NOMO-1 treated with dmso at 0.1 percent for 144 hours (cell line): Measurements from ENCODE around the gene B4GALT7.
"Not testable (repeated sequence)": the region's sequence is repeated elsewhere in the genome, so short reads cannot be mapped to it uniquely, and the experiment has no call there.

ENCODE experiments used
- DNase-seq: peaks from one replicate; lab custom pipeline; 2025; ENCODE audit not compliant: unreplicated experiment; lab: John Stamatoyannopoulos, UW

Gene B4GALT7

DNA sequence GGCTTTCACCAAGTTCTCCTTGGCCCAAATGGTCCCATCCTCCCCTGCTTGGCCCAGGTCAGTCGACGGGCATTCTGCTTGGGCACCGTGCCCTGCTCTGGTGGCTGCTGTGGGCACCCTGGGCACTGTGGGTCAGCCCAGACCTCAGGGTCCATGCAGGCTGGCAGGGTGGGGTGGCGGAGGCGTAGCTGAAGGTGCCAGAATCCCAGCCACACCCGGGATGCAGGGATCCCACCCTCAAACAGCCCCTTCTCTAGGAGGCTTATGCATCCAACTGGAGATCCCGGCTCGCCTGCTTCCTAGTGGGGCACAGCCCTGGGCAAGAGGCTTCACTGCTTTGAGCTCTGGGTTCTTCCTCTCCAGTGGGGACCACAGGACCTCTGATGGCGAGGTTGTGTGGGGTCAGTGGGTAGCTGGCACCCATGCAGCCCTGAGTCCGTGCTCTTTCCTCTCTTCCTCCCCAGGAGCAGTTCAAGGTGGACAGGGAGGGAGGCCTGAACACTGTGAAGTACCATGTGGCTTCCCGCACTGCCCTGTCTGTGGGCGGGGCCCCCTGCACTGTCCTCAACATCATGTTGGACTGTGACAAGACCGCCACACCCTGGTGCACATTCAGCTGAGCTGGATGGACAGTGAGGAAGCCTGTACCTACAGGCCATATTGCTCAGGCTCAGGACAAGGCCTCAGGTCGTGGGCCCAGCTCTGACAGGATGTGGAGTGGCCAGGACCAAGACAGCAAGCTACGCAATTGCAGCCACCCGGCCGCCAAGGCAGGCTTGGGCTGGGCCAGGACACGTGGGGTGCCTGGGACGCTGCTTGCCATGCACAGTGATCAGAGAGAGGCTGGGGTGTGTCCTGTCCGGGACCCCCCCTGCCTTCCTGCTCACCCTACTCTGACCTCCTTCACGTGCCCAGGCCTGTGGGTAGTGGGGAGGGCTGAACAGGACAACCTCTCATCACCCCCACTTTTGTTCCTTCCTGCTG lies 9.4 kb downstream of the B4GALT7 start:
- DNase-seq: no peak

DNA sequence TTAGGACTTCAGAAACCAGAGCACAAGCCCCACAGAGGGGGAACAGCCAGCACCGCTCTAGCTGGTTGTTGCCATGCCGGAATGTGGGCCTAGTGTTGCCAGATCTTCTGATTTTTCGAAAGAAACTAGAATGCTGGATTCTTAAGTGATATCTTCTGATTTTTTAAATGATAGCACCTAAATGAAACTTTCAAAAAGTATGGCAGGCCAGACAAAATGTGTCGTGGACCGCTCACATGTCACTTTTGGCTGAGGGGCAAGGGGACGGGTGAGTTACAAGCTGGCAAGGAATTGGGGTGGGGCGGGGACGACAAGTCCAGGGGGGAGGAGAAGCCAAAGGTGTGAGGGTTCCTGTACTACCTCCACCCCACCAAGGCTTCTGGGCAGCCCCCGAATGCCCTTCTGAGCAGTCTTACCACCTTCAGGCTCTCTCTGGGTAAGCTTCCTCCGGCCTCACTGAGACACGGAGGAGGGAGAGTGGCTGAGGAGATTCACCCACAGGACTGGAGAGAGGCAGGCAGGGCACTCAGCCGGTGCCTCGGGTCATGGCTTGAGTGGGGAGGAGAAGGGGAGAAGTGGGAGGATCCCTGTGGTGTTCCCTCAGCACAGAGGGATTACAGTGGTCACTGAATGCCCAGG lies 10.3 kb downstream of the B4GALT7 start:
- no peak for DNase-seq

DNA sequence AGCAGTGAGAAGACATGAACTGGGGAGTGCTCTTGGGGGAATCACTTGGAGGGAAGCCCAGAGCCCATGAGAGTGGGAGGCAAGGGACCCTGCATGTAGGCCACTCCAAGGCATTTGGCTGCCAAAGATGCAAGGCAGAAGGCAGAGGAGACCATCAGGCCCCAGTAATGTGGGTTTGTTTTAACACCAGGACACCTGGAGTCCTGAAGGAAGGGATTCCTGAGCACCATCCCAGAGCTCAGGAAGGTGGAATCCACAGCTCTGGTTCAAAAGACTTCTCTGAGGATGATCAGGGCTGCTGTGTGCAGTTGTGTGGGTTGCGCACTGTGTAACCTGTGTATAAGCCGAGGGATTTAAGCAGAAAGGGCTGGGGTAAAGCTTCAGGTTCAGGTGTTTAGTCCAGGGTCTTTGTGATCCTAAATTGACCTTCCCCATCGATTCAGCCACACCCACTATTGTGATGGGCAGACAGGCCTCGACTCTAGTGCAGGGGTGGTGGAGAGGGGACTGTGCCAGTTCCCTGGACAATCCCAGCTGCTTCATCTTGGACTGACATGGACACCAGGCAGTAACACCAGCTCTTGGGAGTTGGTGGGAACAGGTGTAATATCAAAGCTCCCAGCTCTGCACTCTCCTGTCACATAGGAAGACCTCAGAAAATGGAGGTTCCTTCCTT lies 11.0 kb downstream of the B4GALT7 start:
- no peak for DNase-seq

DNA sequence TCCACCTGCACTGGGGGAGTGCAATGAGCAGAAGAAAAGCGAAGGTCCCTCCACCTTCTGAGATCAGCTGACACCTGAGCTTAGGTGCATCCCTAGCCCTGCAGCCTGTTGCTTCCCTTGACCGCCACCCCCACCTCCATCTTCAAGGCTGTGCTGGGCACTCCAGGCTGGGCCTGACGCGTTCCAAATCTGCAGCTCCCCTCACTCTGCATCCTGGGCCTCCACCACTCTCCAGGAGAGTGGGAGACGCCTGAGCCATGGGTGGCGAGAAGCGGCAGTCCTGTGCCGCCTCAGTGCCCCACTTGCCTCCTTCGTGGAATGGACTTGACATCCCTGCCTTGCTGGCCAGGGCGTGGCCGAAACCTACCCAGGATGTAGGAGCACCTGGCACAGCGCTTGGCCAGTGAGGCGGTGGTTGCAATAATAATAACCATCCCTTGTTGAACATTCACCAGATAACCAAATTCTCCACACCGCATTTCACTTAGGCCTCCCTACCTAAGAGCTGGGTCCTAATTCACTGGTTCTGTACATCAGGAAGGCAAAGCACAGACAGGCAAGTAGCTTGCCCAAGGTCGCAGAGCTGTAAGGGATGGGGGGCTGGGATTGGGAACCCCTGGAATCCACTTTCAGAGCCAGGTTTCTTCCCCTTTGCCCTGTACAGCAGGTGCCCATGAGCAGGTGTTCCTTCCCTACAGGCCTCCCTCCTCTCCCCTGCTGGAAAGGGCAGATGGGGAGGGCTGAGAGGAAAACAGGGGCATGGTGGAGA lies 11.7 kb downstream of the B4GALT7 start:
- no peak for DNase-seq

DNA sequence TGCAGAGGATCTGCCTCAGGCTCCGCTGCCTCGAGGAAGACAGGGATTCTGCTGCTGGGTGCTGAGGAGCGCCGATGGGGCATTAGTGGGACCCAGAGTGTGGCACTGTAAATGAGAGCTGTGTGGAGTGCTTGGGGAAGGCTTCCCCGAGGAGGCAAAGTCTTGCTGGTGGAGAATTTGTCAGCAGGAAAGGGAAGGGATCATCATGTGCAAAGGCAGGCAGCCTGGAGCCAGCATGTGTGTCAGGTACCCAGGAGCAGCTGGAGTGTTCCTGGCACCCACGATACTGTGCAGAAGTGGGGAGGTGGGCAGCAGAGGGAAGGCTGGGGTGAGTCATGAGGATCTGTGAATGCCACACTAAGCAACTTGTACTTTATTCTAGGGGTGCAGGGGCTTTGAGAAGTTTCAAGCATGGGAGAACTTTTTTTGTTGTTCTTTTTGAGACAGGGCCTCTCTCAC lies 12.3 kb downstream of the B4GALT7 start:
- no peak for DNase-seq

DNA sequence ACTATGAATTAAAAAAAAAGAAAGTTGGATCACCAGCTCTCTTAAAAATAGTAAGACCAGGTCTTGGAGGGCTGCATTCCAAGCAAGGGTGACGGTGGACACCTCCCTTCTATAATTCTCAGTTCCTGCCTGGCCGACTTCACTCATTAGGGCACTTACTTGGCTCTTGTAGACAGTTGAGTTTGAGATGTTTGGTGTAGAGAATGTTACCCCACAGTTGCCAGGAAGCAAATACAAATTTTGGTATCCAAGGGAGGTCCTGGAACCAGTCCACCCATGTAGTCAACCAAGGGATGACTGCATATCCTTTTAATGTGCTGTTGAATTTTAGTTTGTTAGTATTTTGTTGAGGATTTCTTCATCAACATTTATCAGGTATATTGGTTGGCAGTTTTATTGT lies 20.6 kb downstream of the B4GALT7 start:
- DNase-seq: no peak

DNA sequence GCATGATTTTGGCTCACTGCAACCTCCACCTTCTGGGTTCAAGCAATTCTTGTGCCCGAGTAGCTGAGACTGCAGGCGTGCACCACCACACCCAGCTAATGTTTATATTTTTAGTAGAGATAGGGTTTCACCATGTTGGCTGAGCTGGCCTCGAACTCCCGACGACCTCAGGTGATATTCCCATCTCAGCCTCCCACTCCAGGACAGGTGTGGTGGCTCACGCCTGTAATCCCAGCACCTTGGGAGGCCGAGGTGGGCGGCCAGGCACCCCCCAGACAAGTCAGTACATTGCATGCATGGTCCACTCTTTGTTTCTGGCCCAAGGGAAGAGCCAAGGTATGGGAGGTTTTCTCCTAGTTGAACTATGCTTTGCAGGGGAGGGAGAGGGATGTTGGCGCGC lies 24.2 kb downstream of the B4GALT7 start:
- DNase-seq: not testable (repeated sequence)

DNA sequence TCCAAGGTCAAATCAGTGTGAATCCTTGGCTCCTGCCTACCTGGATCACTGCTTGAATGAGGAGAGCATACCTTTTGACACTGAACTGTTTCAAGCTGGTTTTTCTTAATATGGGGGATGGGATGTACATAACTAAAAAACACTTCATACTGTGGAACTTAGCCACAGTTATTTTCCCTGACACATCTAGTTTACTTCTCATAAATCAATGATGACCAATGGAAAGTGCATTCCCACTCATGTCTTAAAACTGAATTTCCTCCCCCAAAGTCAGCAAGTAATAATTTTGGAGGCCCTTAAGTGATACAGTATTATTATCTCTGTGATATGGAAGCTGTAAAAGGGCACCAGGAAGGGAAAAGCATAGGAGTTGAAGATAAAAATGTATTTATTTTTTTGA lies 30.3 kb downstream of the B4GALT7 start:
- DNase-seq: not testable (repeated sequence)

DNA sequence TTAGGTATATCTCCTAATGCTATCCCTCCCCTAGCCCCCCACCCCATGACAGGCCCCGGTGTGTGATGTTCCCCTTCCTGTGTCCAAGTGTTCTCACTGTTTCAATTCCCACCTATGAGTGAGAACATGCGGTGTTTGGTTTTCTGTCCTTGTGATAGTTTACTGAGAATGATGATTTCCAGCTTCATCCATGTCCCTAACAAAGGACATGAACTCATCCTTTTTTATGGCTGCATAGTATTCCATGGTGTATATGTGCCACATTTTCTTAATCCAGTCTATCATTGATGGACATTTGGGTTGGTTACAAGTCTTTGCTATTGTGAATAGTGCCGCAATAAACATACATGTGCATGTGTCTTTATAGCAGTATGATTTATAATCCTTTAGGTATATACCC lies 35.0 kb downstream of the B4GALT7 start:
- not testable (repeated sequence) for DNase-seq

DNA sequence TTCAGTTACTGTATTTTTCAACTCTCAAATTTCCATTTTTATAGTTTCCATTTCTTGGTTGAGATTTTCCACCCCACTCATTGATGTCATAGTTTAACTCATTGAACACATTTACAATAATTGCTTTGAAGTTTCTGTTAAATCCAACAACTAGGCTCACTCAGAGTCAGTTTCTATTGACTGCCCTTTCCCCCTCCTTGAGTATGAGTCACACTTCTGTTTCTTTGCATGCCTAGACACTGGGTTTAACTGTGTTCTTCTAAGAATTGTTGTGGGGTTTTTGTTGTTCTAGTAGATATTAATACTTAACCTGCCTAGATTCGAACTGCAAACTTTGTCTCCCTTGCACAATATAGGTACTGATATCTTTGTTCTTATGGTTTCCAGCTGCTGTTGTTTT lies 45.5 kb downstream of the B4GALT7 start:
- DNase-seq: not testable (repeated sequence)

DNA sequence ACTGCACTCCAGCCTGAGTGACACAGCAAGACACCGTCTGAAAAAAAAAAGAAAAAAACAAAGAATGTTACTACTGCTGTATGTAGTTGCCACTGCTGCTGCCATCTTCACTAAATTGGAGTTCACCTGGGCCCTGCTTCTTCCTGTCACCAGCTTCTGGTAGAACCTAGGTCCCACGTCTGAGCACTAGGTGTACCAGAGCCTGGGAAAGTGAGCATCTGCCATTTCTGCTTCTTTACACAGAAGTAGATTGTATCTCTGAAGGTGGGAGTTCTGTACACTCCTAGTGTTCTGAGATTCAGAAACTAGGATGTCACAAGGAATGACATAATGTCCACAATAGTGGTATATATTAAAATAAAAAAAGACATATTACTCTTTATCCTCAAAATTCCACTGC lies 51.3 kb downstream of the B4GALT7 start:
- DNase-seq: not testable (repeated sequence)

DNA sequence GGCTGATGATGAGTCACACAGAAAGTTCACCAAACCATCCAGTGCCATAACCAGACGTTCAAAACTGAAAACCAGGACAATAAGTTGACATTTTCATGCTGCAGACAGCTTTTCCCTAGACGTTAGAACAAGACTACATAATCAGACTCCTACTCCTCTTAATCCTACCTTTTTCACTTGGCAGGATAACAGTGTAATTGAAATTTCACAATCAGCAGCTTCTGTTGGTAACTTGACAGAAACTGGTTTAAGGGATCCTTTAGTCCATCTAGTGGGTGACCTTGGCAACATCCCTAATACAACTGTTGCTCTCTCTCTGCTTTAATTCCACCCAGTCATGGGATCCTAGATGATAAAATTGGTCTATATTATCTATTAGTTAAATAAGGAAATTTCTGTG lies 57.9 kb downstream of the B4GALT7 start:
- not testable (repeated sequence) for DNase-seq

DNA sequence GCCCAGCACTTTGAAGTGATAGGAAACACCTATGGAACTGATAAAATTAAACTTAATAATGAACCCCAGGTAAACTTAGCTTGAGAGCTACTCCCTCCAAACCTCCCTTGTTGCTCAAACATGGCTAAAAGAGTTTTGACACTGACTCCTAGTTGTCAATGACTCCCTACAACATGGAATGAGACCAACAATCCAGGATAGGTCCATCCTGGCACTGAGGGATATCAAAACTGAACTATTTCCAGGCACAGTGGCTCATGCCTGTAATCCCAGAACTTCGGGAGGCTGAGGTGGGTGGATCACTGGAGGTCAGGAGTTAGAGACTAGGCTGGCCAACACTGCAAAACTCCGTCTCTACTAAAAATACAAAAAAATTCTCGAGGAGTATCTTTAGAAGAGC lies 58.6 kb downstream of the B4GALT7 start:
- not testable (repeated sequence) for DNase-seq
